Keratinocyte (primary cell): Measurements from ENCODE around the gene TTC31. TPM values are rescaled to one million over a fixed set of nuclear protein-coding genes. Genes with fewer than 3 reads are reported as not detected.

Experiments
- DNase-seq: peaks from one replicate; pipeline ENCODE4 v3.0.0-alpha.2; 2011; ENCODE audit warnings: low read depth, missing footprints, low spot score
- FAIRE-seq: peaks from 2 replicates; lab custom pipeline; 2011; peaks lifted over from hg19 to GRCh38; lab: Jason Lieb, UNC
- H2AFZ ChIP-seq: 2 replicates; pipeline ENCODE4 v1.6.0; 2012; ENCODE audit warnings: low read length, control low read depth, inconsistent platforms; ENCODE audit not compliant: control insufficient read depth
- H3K27ac ChIP-seq: 2 replicates; pipeline ENCODE4 v1.5.1; 2011; ENCODE audit warnings: low read length; ENCODE audit not compliant: control insufficient read depth, insufficient read depth
- H3K27me3 ChIP-seq: 3 replicates; pipeline ENCODE4 v1.6.0; 2011; ENCODE audit warnings: low read length; ENCODE audit not compliant: control insufficient read depth, insufficient read depth; ENCODE audit errors: extremely low read depth
- H3K36me3 ChIP-seq, 2 experiments: 2 replicates in 1 of 2; 3 replicates in 1 of 2; pipeline ENCODE4 v1.5.1; 2011; ENCODE audit warnings: low read length in 2 of 2, mild to moderate bottlenecking in 1 of 2; ENCODE audit not compliant: control insufficient read depth in 2 of 2, insufficient read depth in 2 of 2; ENCODE audit errors: extremely low read depth in 1 of 2
- H3K4me1 ChIP-seq: 3 replicates; pipeline ENCODE4 v1.5.1; 2011; ENCODE audit warnings: low read length; ENCODE audit not compliant: control insufficient read depth, insufficient read depth; ENCODE audit errors: extremely low read depth
- H3K4me2 ChIP-seq: 3 replicates; pipeline ENCODE4 v1.6.0; 2011; ENCODE audit warnings: low read depth, low read length; ENCODE audit not compliant: control insufficient read depth, insufficient read depth; ENCODE audit errors: extremely low read depth
- H3K4me3 ChIP-seq, 3 experiments: fragments of 200-600 bp in 1 of 3; sonication (generic) in 1 of 3; 2 replicates in 2 of 3; 3 replicates in 1 of 3; pipeline ENCODE4 v1.5.1; 2011 to 2016; ENCODE audit warnings: low read length in 3 of 3, mild to moderate bottlenecking in 3 of 3, control low read depth in 2 of 3, inconsistent platforms in 1 of 3, low read depth in 1 of 3, mixed read lengths in 1 of 3, mixed run types in 1 of 3, moderate library complexity in 1 of 3; ENCODE audit not compliant: control insufficient read depth in 2 of 3, insufficient read depth in 2 of 3; ENCODE audit errors: extremely low read depth in 1 of 3
- H3K79me2 ChIP-seq: 2 replicates; pipeline ENCODE4 v1.6.0; 2012; ENCODE audit warnings: low read length; ENCODE audit not compliant: control insufficient read depth, insufficient read depth
- H3K9ac ChIP-seq: 3 replicates; pipeline ENCODE4 v1.6.0; 2011; ENCODE audit warnings: low read length; ENCODE audit not compliant: control insufficient read depth, insufficient read depth; ENCODE audit errors: extremely low read depth
- H3K9me1 ChIP-seq: 3 replicates; pipeline ENCODE4 v1.6.0; 2011; ENCODE audit warnings: low read length; ENCODE audit not compliant: control insufficient read depth, insufficient read depth; ENCODE audit errors: extremely low read depth
- H3K9me3 ChIP-seq: 2 replicates; pipeline ENCODE4 v1.5.1; 2012; ENCODE audit warnings: low read depth, low read length; ENCODE audit not compliant: control insufficient read depth
- H4K20me1 ChIP-seq: 3 replicates; pipeline ENCODE4 v1.6.0; 2011; ENCODE audit warnings: low read length; ENCODE audit not compliant: control insufficient read depth, insufficient read depth; ENCODE audit errors: extremely low read depth
- EZH2 ChIP-seq: IDR thresholded peaks from one replicate; pipeline ENCODE4 v1.6.1; 2012; ENCODE audit warnings: inconsistent platforms, mild to moderate bottlenecking, low read length, moderate library complexity
- dilution Hi-C: fragments of 300-500 bp; cut with MboI; formaldehyde crosslinking; loops from one replicate; pipeline ENCODE4 v1.7.0; 2020; ENCODE audit warnings: low sequenced_read_pairs; ENCODE audit not compliant: extremely low pct_ligation_motif_present
- polyA plus RNA-seq, 5 experiments: library from polyadenylated mRNA; depleted of rRNA in 3 of 5; stranded (reverse) in 3 of 5; stranded (forward) in 1 of 5; unstranded in 1 of 5; fragments of >200 nt; gene quantifications; 1 replicate in 1 of 5; 2 replicates in 3 of 5; 3 replicates in 1 of 5; pipeline versions ENCODE4 v1.2.1 to v1.2.3, GENCODE V29; 2011 to 2012; ENCODE audit warnings: missing spikeins in 2 of 5, low read depth in 1 of 5, low replicate concordance in 1 of 5
- TF ChIP-seq, protein P1 (sequence below), 3 experiments: IDR thresholded peaks in 1 of 3; conservative IDR thresholded peaks in 1 of 3; optimal IDR thresholded peaks in 1 of 3; 2 replicates in 2 of 3; 3 replicates in 1 of 3; pipeline versions ENCODE3 to v1.5.1; 2011; ENCODE audit warnings: low read length in 3 of 3, mild to moderate bottlenecking in 3 of 3, moderate library complexity in 2 of 3, control low read depth in 1 of 3, inconsistent platforms in 1 of 3; ENCODE audit not compliant: insufficient read depth in 2 of 3; ENCODE audit errors: extremely low read depth in 1 of 3

TTC31 gene
- polyA plus RNA-seq, 1 donor (not counting 4 experiments of a cell fraction or from before 2014, with no cell fraction given): 16.8 TPM

DNA sequence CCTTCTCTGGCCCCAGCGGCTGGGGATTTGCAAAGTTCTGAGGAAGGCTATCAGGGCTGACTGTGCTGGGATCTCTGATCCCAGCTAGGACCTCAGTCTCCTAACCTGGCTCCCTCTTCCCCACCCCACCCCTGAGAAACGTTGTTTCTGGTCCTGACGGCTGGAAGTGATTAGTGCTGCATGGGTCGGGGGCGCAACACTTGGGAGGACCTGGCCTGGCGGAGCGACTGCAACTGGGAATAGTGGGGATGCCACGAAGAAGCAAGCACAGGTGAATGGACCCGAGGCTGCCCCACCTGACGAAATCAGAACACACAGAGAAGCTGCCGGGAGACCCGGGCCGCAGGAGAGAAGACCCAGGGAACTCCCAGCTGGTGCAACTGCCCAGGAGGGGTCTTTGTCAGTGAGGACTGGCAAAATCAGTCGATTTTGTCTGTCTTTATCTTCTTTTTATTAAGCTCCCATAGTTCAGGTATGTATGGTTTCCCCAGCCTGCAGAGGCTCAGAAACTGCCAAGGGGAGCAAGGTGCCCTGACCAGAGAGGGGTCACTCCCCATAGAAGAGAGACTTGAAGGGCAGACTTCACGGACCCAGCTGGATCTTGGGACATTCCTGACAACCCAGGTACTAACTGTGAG is 17.2 kb downstream of the TTC31 start:
- DNase-seq (no peak), FAIRE-seq (no peak)
- no peak overlapping the region for H2AFZ ChIP-seq
- peaks cover 33% of the 10 kb centered on the region for H3K4me1 ChIP-seq
- H3K27ac ChIP-seq: no peak overlapping the region
- H4K20me1 ChIP-seq: no peaks in the 10 kb centered on the region
- TF ChIP-seq, protein P1, sequence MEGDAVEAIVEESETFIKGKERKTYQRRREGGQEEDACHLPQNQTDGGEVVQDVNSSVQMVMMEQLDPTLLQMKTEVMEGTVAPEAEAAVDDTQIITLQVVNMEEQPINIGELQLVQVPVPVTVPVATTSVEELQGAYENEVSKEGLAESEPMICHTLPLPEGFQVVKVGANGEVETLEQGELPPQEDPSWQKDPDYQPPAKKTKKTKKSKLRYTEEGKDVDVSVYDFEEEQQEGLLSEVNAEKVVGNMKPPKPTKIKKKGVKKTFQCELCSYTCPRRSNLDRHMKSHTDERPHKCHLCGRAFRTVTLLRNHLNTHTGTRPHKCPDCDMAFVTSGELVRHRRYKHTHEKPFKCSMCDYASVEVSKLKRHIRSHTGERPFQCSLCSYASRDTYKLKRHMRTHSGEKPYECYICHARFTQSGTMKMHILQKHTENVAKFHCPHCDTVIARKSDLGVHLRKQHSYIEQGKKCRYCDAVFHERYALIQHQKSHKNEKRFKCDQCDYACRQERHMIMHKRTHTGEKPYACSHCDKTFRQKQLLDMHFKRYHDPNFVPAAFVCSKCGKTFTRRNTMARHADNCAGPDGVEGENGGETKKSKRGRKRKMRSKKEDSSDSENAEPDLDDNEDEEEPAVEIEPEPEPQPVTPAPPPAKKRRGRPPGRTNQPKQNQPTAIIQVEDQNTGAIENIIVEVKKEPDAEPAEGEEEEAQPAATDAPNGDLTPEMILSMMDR (optimal IDR thresholded peaks at IDR 0.05 in 1 of 3, IDR thresholded peaks at IDR 0.05 in 1 of 3, conservative IDR thresholded peaks at IDR 0.05 in 1 of 3; ENCODE audit: extremely low read depth in 1 of 3, insufficient read depth in 2 of 3, low read length in 3 of 3): no peak
- no peak for TF ChIP-seq EZH2
- H3K4me3 ChIP-seq: no peak overlapping the region
- no peaks in the 10 kb centered on the region for H3K9me3 ChIP-seq
- no peak overlapping the region for H3K4me2 ChIP-seq
- dilution Hi-C loops: no loop called here
- H3K9ac ChIP-seq: no peak overlapping the region
- H3K36me3 ChIP-seq: peaks cover 3 to 5% of the 10 kb centered on the region in 2 experiments
- H3K9me1 ChIP-seq: no peaks in the 10 kb centered on the region
- no peaks in the 10 kb centered on the region for H3K79me2 ChIP-seq
- peaks cover 41% of the 10 kb centered on the region for H3K27me3 ChIP-seq

DNA sequence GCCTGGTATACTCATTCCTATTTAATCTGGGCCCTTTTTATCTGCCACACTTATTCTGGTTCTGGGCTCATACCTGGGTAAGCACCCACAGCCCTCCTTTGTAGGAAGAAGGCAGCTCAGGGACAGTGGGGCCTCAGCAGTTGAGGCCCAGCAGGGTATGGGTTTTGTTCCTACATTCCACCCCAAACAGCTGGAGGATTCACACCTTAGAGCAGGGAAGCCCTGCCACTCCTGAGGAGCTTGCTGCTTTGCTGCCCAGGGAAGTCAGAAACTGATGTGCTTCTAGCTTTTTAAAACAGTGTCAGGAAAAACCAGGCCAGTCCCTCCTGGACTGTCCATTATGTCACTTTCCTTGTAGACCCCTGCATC is 17.7 kb downstream of the TTC31 start:
- FAIRE-seq: no peak
- Histone ChIP-seq H3K27me3 (peaks cover 41% of the 10 kb centered on the region), H3K79me2 (peaks cover 3% of the 10 kb centered on the region)

More for the DNA sequence above, 17.7 kb downstream of the TTC31 start:
- Histone ChIP-seq H3K9ac (no peak overlapping the region), H4K20me1 (no peaks in the 10 kb centered on the region), H3K4me3 (no peak overlapping the region), H3K9me1 (no peaks in the 10 kb centered on the region), H3K27ac (no peak overlapping the region), H3K4me1 (peaks cover 33% of the 10 kb centered on the region), H3K36me3 (peaks cover 5 to 10% of the 10 kb centered on the region in 2 experiments), H3K4me2 (no peak overlapping the region), H2AFZ (no peak overlapping the region), H3K9me3 (no peaks in the 10 kb centered on the region)
- dilution Hi-C loops: no loop called here
- TF ChIP-seq EZH2: no peak
- TF ChIP-seq, protein P1 (optimal IDR thresholded peaks at IDR 0.05 in 1 of 3, IDR thresholded peaks at IDR 0.05 in 1 of 3, conservative IDR thresholded peaks at IDR 0.05 in 1 of 3; ENCODE audit: extremely low read depth in 1 of 3, insufficient read depth in 2 of 3, low read length in 3 of 3): no peak
- no peak for DNase-seq
